H9 (cell line): ENCODE data around the gene LEKR1. TPM values are rescaled to one million over a fixed set of nuclear protein-coding genes. Genes with fewer than 3 reads are reported as not detected.

Experiments used
- DNase-seq: peaks from one replicate; pipeline ENCODE4 v3.0.0-alpha.2; 2017
- H2AFZ ChIP-seq: one replicate; pipeline ENCODE4 v1.6.1; 2013; ENCODE audit warnings: mild to moderate bottlenecking, low read length, control low read depth, moderate library complexity
- H2AK5ac ChIP-seq: 2 replicates; pipeline ENCODE4 v1.6.1; 2013; ENCODE audit warnings: low read length, control low read depth, mixed read lengths; ENCODE audit not compliant: insufficient read length
- H2BK120ac ChIP-seq: one replicate; pipeline ENCODE4 v1.6.1; 2013; ENCODE audit warnings: low read depth, mild to moderate bottlenecking, low read length, control low read depth, inconsistent platforms; ENCODE audit not compliant: poor library complexity, severe bottlenecking
- H2BK12ac ChIP-seq: 2 replicates; pipeline ENCODE4 v1.6.1; 2013; ENCODE audit warnings: low read length, control low read depth, mixed read lengths, low read depth; ENCODE audit not compliant: insufficient read length
- H2BK15ac ChIP-seq: 2 replicates; pipeline ENCODE4 v1.6.1; 2013; ENCODE audit warnings: low read depth, low read length, control low read depth
- H2BK20ac ChIP-seq: one replicate; pipeline ENCODE4 v1.6.1; 2013; ENCODE audit warnings: low read depth, mild to moderate bottlenecking, low read length, control low read depth, inconsistent platforms; ENCODE audit not compliant: poor library complexity, severe bottlenecking
- H2BK5ac ChIP-seq: 2 replicates; pipeline ENCODE4 v1.6.1; 2013; ENCODE audit warnings: low read length, control low read depth, mixed read lengths; ENCODE audit not compliant: insufficient read length
- H3K14ac ChIP-seq: 2 replicates; pipeline ENCODE4 v1.6.1; 2013; ENCODE audit warnings: low read length, control low read depth; ENCODE audit not compliant: insufficient read depth
- H3K18ac ChIP-seq: 2 replicates; pipeline ENCODE4 v1.6.1; 2013; ENCODE audit warnings: low read depth, mild to moderate bottlenecking, mixed read lengths, low read length, control low read depth; ENCODE audit not compliant: insufficient read length
- H3K23ac ChIP-seq: 2 replicates; pipeline ENCODE4 v1.6.1; 2013; ENCODE audit warnings: low read length, control low read depth, mixed read lengths, low read depth; ENCODE audit not compliant: insufficient read length
- H3K23me2 ChIP-seq: 2 replicates; pipeline ENCODE4 v1.6.1; 2013; ENCODE audit warnings: low read depth, mild to moderate bottlenecking, mixed read lengths, low read length, control low read depth; ENCODE audit not compliant: insufficient read length, poor library complexity, severe bottlenecking
- H3K27ac ChIP-seq: 2 replicates; pipeline ENCODE4 v1.5.1; 2013; ENCODE audit warnings: low read length, control low read depth, mixed read lengths, low read depth; ENCODE audit not compliant: insufficient read length
- H3K27me3 ChIP-seq: 2 replicates; pipeline ENCODE4 v1.6.1; 2013; ENCODE audit warnings: low read length, control low read depth, inconsistent platforms; ENCODE audit not compliant: insufficient read depth
- H3K4ac ChIP-seq: 2 replicates; pipeline ENCODE4 v1.6.1; 2013; ENCODE audit warnings: low read depth, mild to moderate bottlenecking, control low read depth, inconsistent platforms, low read length, moderate library complexity
- H3K4me1 ChIP-seq: 2 replicates; pipeline ENCODE4 v1.6.1; 2013; ENCODE audit warnings: low read length, control low read depth, inconsistent platforms; ENCODE audit not compliant: insufficient read depth
- H3K4me2 ChIP-seq: 2 replicates; pipeline ENCODE4 v1.6.1; 2013; ENCODE audit warnings: low read length, control low read depth, mixed read lengths; ENCODE audit not compliant: insufficient read length, insufficient read depth
- H3K56ac ChIP-seq: 2 replicates; pipeline ENCODE4 v1.6.1; 2013; ENCODE audit warnings: low read depth, mild to moderate bottlenecking, mixed read lengths, low read length, control low read depth; ENCODE audit not compliant: insufficient read length
- H3K79me1 ChIP-seq: 2 replicates; pipeline ENCODE4 v1.6.1; 2013; ENCODE audit warnings: low read depth, mild to moderate bottlenecking, moderate library complexity, low read length, control low read depth, inconsistent platforms; ENCODE audit not compliant: insufficient read depth, poor library complexity, severe bottlenecking
- H3K79me2 ChIP-seq: 2 replicates; pipeline ENCODE4 v1.6.1; 2013; ENCODE audit warnings: low read length, control low read depth, inconsistent platforms; ENCODE audit not compliant: insufficient read depth
- H3K9ac ChIP-seq: 2 replicates; pipeline ENCODE4 v1.6.1; 2013; ENCODE audit warnings: low read length, control low read depth, mixed read lengths; ENCODE audit not compliant: insufficient read length; ENCODE audit errors: extremely low read depth
- H3K9me3 ChIP-seq: one replicate; pipeline ENCODE4 v1.6.1; 2013; ENCODE audit warnings: low read depth, low read length, inconsistent platforms; ENCODE audit not compliant: control insufficient read depth
- H3T11ph ChIP-seq: one replicate; pipeline ENCODE4 v1.6.1; 2013; ENCODE audit warnings: mild to moderate bottlenecking, low read length, control low read depth, inconsistent platforms
- H4K20me1 ChIP-seq: one replicate; pipeline ENCODE4 v1.6.1; 2013; ENCODE audit not compliant: control insufficient read depth, insufficient read length, insufficient read depth
- H4K5ac ChIP-seq: 2 replicates; pipeline ENCODE4 v1.6.1; 2013; ENCODE audit warnings: low read depth, mild to moderate bottlenecking, mixed read lengths, low read length, control low read depth; ENCODE audit not compliant: insufficient read length
- H4K8ac ChIP-seq: replicated peaks from 2 replicates; pipeline ENCODE4 v1.6.1; 2013; ENCODE audit warnings: low read length, control low read depth, mixed read lengths, low read depth; ENCODE audit not compliant: insufficient read length
- H4K91ac ChIP-seq: 2 replicates; pipeline ENCODE4 v1.6.1; 2013; ENCODE audit warnings: low read depth, mild to moderate bottlenecking, moderate library complexity, mixed read lengths, low read length, control low read depth; ENCODE audit not compliant: insufficient read length
- H3K27ac Mint-ChIP-seq, 3 experiments: 2 replicates in 2 of 3; 3 replicates in 1 of 3; pipeline ENCODE4 v1.8.0; 2020 to 2021; ENCODE audit warnings: mixed read lengths in 3 of 3, mild to moderate bottlenecking in 1 of 3, moderate library complexity in 1 of 3
- H3K27me3 Mint-ChIP-seq: 2 replicates; pipeline ENCODE4 v1.8.0; 2021; ENCODE audit warnings: low read depth, mild to moderate bottlenecking, moderate library complexity, mixed read lengths
- H3K36me3 Mint-ChIP-seq, 3 experiments: 2 replicates in 2 of 3; 3 replicates in 1 of 3; pipeline ENCODE4 v1.8.0; 2020 to 2021; ENCODE audit warnings: low read depth in 3 of 3, mixed read lengths in 3 of 3; ENCODE audit not compliant: insufficient read depth in 1 of 3
- H3K4me1 Mint-ChIP-seq, 2 experiments: 2 replicates each; pipeline ENCODE4 v1.8.0; 2020; ENCODE audit warnings: mixed read lengths in 2 of 2
- H3K4me3 Mint-ChIP-seq, 2 experiments: 2 replicates in 1 of 2; 3 replicates in 1 of 2; pipeline ENCODE4 v1.8.0; 2020 to 2021; ENCODE audit warnings: mild to moderate bottlenecking in 2 of 2, mixed read lengths in 2 of 2, moderate library complexity in 1 of 2
- H3K9me3 Mint-ChIP-seq, 2 experiments: 2 replicates in 1 of 2; 3 replicates in 1 of 2; pipeline ENCODE4 v1.8.0; 2020; ENCODE audit warnings: mild to moderate bottlenecking in 2 of 2, mixed read lengths in 2 of 2, moderate library complexity in 1 of 2
- WGBS: extraction: QIAGEN DNeasy Blood & Tissue Kit; methylation state at CpG from one replicate; pipeline ENCODE4 v1.1.7; 2013; ENCODE audit warnings: missing lambda C conversion rate, low lambda C conversion rate, mixed read lengths; ENCODE audit not compliant: insufficient read length; ENCODE audit errors: extremely low coverage; 5-methylcytosine and 5-hydroxymethylcytosine counted together
- total RNA-seq: library from RNA; stranded (reverse); gene quantifications from 2 replicates; pipeline ENCODE4 v1.2.1, GENCODE V29; 2021
- TF ChIP-seq, protein P1 (sequence below): fragments of 200-600 bp; sonication (generic); conservative IDR thresholded peaks from 3 replicates; pipeline ENCODE4 v1.8.0; 2021; ENCODE audit warnings: antibody characterized with exemption, mild to moderate bottlenecking

Gene LEKR1
- total RNA-seq, 1 experiment from 2014 or later, result not detected

DNA sequence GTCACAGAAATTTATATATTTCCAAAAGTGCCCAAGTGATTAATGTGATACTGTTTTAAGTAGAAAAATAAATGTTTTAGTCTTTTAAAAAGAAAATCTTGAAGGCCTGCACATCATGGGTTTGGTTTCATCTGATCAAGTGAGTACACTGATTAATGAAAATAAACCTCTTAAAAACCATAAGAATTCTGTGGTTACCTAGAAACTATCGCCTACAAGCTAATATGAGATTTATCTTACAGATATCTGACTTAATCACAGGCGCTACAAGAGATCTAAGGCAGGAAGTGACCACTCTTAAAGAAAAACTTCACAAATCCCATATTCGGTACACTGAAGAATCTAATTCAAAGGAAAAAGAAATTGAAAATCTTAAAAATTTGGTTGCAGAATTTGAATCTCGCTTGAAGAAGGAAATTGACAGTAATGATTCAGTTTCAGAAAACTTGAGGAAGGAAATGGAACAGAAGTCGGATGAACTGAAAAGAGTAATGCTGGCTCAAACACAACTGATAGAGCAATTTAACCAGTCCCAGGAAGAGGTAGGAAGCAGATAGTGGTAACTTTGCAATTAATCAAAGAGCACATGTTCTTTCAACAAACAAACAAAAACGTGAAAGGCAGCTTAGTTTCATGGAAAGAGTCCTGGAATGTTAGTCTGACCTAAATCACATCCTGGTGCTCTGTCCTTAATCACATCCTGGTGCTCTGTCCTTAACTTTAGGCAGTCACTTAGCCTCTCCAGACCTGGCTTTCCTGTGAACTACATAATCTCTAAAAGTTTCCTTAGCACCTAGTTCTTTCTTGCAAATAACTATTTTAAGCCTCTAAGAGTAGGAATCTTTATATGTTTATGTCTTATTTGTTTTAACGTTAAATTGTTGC is 201.9 kb downstream of the LEKR1 start:
- no peak overlapping the region for H2AFZ ChIP-seq
- H3K79me1 ChIP-seq, result no peaks in the 10 kb centered on the region
- H3K27me3 ChIP-seq, result no peaks in the 10 kb centered on the region
- H3K4me1 Mint-ChIP-seq, result 0 out of 4 replicates have a peak, but pooled peaks cover 0 to 3% of the 10 kb centered on the region in 2 experiments
- H2AK5ac ChIP-seq, result no peak overlapping the region
- no peaks in the 10 kb centered on the region for H3K9me3 ChIP-seq
- no peak overlapping the region for H2BK15ac ChIP-seq
- no peak overlapping the region for H3K23ac ChIP-seq
- no peak overlapping the region for H3K27ac ChIP-seq
- WGBS, result no CpG with 5 or more reads among the region's 7 CpGs
- no peaks in the 10 kb centered on the region for H3K9me3 Mint-ChIP-seq
- no peak overlapping the region for H4K91ac ChIP-seq
- H3K9ac ChIP-seq, result no peak overlapping the region
- H2BK120ac ChIP-seq, result no peak overlapping the region
- H3T11ph ChIP-seq, result no peak overlapping the region
- H3K14ac ChIP-seq, result no peak overlapping the region
- no peak overlapping the region for H3K18ac ChIP-seq
- no peaks in the 10 kb centered on the region for H4K20me1 ChIP-seq
- H3K27me3 Mint-ChIP-seq, result no peaks in the 10 kb centered on the region; the same call in 1 of the 2 replicates
- H3K36me3 Mint-ChIP-seq, result no peaks in the 10 kb centered on the region
- H3K4me1 ChIP-seq, result no peaks in the 10 kb centered on the region
- H3K27ac Mint-ChIP-seq, result no peak overlapping the region
- no peak overlapping the region for H3K4me2 ChIP-seq
- no peaks in the 10 kb centered on the region for H3K23me2 ChIP-seq
- no peak for DNase-seq
- no peak overlapping the region for H3K4ac ChIP-seq
- no peak overlapping the region for H2BK20ac ChIP-seq
- H4K8ac ChIP-seq, result no peak overlapping the region
- H3K4me3 Mint-ChIP-seq, result no peak overlapping the region
- TF ChIP-seq, protein P1, sequence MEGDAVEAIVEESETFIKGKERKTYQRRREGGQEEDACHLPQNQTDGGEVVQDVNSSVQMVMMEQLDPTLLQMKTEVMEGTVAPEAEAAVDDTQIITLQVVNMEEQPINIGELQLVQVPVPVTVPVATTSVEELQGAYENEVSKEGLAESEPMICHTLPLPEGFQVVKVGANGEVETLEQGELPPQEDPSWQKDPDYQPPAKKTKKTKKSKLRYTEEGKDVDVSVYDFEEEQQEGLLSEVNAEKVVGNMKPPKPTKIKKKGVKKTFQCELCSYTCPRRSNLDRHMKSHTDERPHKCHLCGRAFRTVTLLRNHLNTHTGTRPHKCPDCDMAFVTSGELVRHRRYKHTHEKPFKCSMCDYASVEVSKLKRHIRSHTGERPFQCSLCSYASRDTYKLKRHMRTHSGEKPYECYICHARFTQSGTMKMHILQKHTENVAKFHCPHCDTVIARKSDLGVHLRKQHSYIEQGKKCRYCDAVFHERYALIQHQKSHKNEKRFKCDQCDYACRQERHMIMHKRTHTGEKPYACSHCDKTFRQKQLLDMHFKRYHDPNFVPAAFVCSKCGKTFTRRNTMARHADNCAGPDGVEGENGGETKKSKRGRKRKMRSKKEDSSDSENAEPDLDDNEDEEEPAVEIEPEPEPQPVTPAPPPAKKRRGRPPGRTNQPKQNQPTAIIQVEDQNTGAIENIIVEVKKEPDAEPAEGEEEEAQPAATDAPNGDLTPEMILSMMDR, result no peak
- no peak overlapping the region for H2BK5ac ChIP-seq
- no peak overlapping the region for H4K5ac ChIP-seq
- no peak overlapping the region for H3K56ac ChIP-seq
- no peaks in the 10 kb centered on the region for H3K79me2 ChIP-seq
- no peak overlapping the region for H2BK12ac ChIP-seq
